HK-2 (cell line): ENCODE data around the gene STK25.

ENCODE experiments used
- DNase-seq: peaks from one replicate; pipeline ENCODE4 v3.0.0-alpha.2; 2018; ENCODE audit not compliant: unreplicated experiment

The STK25 gene

GRCh38 chr2:241493092-241493491 lies 15.3 kb downstream of the STK25 start:
- DNase-seq = no peak

- DNase-seq = no peak
Observed at GRCh38 chr2:241492174-241492565, 16.2 kb downstream of the STK25 start.

GRCh38 chr2:241491549-241492173 lies 16.7 kb downstream of the STK25 start:
- DNase-seq = no peak

- no peak for DNase-seq
Observed at GRCh38 chr2:241490825-241491506, 17.4 kb downstream of the STK25 start.

- no peak for DNase-seq
Observed at GRCh38 chr2:241489733-241490680, 18.4 kb downstream of the STK25 start.

GRCh38 chr2:241489088-241489487 lies 19.3 kb downstream of the STK25 start:
- DNase-seq = no peak

- DNase-seq = no peak
Observed at GRCh38 chr2:241485172-241485911, 23.0 kb downstream of the STK25 start.

- no peak for DNase-seq
Observed at GRCh38 chr2:241483305-241483704, 25.1 kb downstream of the STK25 start.

GRCh38 chr2:241482126-241482955 lies 26.0 kb downstream of the STK25 start:
- DNase-seq = no peak

GRCh38 chr2:241481687-241482086 lies 26.7 kb downstream of the STK25 start:
- no peak for DNase-seq

- DNase-seq = no peak
Observed at GRCh38 chr2:241479026-241479898, 29.1 kb downstream of the STK25 start.

GRCh38 chr2:241478166-241478565 lies 30.2 kb downstream of the STK25 start:
- no peak for DNase-seq

GRCh38 chr2:241475267-241475666 lies 33.1 kb downstream of the STK25 start:
- no peak for DNase-seq

GRCh38 chr2:241473399-241473798 lies 35.0 kb downstream of the STK25 start:
- no peak for DNase-seq

GRCh38 chr2:241469746-241470145 lies 38.6 kb downstream of the STK25 start:
- DNase-seq = no peak

GRCh38 chr2:241468476-241468781 lies 40.0 kb downstream of the STK25 start:
- no peak for DNase-seq

GRCh38 chr2:241467777-241468475 lies 40.5 kb downstream of the STK25 start:
- DNase-seq = no peak

GRCh38 chr2:241466230-241466629 lies 42.2 kb downstream of the STK25 start:
- DNase-seq = no peak

- DNase-seq = no peak
Observed at GRCh38 chr2:241465543-241465942, 42.8 kb downstream of the STK25 start.
